BLaER1 (cell line): ENCODE results near the gene HOTAIR.

Experiments used
- H3K27ac ChIP-seq: shearing (Covaris generic); formaldehyde crosslinking; 2 replicates; pipeline ENCODE4 v1.8.1; 2022
- H3K27me3 ChIP-seq: shearing (Covaris generic); formaldehyde crosslinking; 2 replicates; pipeline ENCODE4 v1.8.1; 2022
- H3K36me3 ChIP-seq: shearing (Covaris generic); formaldehyde crosslinking; 2 replicates; pipeline ENCODE4 v1.8.1; 2022
- H3K4me1 ChIP-seq: shearing (Covaris generic); formaldehyde crosslinking; 2 replicates; pipeline ENCODE4 v1.8.1; 2022
- H3K4me2 ChIP-seq: shearing (Covaris generic); formaldehyde crosslinking; 2 replicates; pipeline ENCODE4 v1.8.1; 2022
- H3K4me3 ChIP-seq: shearing (Covaris generic); formaldehyde crosslinking; 2 replicates; pipeline ENCODE4 v1.8.1; 2022
- H3K9ac ChIP-seq: shearing (Covaris generic); formaldehyde crosslinking; 2 replicates; pipeline ENCODE4 v1.8.1; 2022
- H3K9me3 ChIP-seq: shearing (Covaris generic); formaldehyde crosslinking; 2 replicates; pipeline ENCODE4 v1.8.1; 2022
- H4K20me1 ChIP-seq: shearing (Covaris generic); formaldehyde crosslinking; 2 replicates; pipeline ENCODE4 v1.8.1; 2022
- Cebpa-rat ChIP-seq: shearing (Covaris generic); IDR thresholded peaks from 2 replicates; pipeline ENCODE4 v1.8.1; 2022

The HOTAIR gene

DNA sequence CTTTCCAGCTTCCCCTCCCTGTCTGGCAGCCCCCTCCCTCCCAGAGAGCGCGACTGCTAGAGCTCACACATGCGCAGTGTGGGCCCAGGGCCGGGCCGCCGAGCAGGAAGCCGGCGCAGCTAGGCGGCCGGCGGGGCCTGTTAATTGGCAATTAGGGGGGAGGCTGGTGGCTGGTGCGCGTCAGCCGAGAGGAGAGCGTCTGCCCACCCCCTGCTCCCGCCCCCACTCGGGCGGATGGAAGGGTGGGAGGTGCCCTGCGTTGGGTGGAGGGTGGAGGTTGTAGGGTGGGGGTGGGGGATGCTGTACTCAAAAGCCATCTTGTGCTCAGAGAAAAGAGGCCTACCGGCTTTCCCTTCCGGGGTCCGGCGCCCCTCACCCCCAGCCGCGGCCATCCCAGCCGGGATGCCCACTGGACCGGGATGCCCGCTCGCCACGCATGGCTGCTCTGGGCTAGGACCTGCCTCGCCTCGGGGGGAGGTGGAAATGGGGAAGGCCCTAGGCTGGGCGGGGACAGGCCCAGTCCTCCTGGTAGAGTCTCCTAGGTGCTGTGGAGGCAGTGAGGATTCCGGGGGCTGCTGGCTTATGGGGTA is 43.2 kb upstream of the HOTAIR start:
- Histone ChIP-seq H3K27me3 (peaks cover 100% of the 10 kb centered on the region), H3K4me2 (no peak overlapping the region), H3K36me3 (no peaks in the 10 kb centered on the region), H3K4me1 (no peaks in the 10 kb centered on the region), H4K20me1 (peaks cover 93% of the 10 kb centered on the region), H3K4me3 (no peak overlapping the region), H3K27ac (no peak overlapping the region), H3K9ac (no peak overlapping the region), H3K9me3 (no peaks in the 10 kb centered on the region)
- no peak for TF ChIP-seq Cebpa-rat

- Histone ChIP-seq H3K27ac (no peak overlapping the region), H3K4me2 (no peak overlapping the region), H3K9me3 (no peaks in the 10 kb centered on the region), H3K36me3 (no peaks in the 10 kb centered on the region), H3K4me3 (no peak overlapping the region), H4K20me1 (peaks cover 93% of the 10 kb centered on the region), H3K27me3 (peaks cover 100% of the 10 kb centered on the region), H3K9ac (no peak overlapping the region), H3K4me1 (no peaks in the 10 kb centered on the region)
- no peak for TF ChIP-seq Cebpa-rat
Measured at GRCh38 chr12:54017027-54017788, 42.5 kb upstream of the HOTAIR start.

DNA sequence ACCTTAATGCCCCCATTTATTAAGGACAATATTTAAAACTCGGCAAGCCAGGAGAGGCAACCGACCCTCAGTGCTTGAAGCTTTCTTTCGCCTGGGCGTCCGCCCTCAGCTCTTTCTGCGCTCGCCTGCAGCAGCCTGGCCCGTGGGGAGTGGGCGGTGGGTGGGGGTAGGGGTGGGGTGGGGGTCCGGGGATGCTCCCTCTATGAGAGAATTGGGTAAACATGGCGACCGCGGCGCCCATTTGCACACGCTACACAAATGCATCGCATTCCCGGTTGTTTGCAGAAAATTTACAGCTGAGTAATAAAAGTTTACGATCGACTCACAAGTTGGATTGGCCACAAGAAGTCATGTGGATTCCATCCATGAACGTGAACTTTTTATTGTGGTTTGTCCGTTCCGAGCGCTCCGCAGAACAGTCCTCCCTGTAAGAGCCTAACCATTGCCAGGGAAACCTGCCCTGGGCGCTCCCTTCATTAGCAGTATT is 41.8 kb upstream of the HOTAIR start:
- TF ChIP-seq Cebpa-rat: no peak
- no peak overlapping the region for H3K4me3 ChIP-seq
- H3K9ac ChIP-seq: no peak overlapping the region
- no peaks in the 10 kb centered on the region for H3K36me3 ChIP-seq
- H3K9me3 ChIP-seq: no peaks in the 10 kb centered on the region
- H3K27ac ChIP-seq: no peak overlapping the region
- H3K4me2 ChIP-seq: no peak overlapping the region
- H3K4me1 ChIP-seq: no peaks in the 10 kb centered on the region
- peaks cover 100% of the 10 kb centered on the region for H3K27me3 ChIP-seq
- H4K20me1 ChIP-seq: peaks cover 92% of the 10 kb centered on the region

DNA sequence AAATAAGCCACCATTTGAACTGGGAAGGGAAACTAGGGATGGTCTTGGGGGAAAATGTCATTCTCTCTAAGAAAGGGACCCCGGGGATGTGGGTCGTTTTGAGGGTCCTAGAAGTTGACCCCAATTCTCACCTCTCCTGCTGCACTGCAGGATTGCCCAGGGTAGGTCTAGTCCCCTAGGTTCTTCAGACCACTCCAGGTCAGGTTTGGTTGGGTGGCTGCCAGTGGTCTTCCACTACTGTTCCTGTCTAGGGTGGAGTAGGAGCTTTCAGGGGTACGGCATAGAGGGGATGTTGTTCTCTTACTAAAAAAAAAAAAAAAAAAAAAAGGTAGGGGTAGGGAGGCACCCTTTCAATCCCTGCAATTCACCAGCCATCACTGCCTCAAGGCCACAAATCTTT is 41.3 kb upstream of the HOTAIR start:
- Histone ChIP-seq H3K27ac (no peak overlapping the region), H4K20me1 (peaks cover 92% of the 10 kb centered on the region), H3K4me1 (no peaks in the 10 kb centered on the region), H3K36me3 (no peaks in the 10 kb centered on the region), H3K4me3 (no peak overlapping the region), H3K27me3 (peaks cover 100% of the 10 kb centered on the region), H3K9ac (no peak overlapping the region), H3K9me3 (no peaks in the 10 kb centered on the region), H3K4me2 (no peak overlapping the region)
- TF ChIP-seq Cebpa-rat: no peak

GRCh38 chr12:54015018-54015931 is 40.5 kb upstream of the HOTAIR start:
- Histone ChIP-seq H3K27me3 (peaks cover 100% of the 10 kb centered on the region), H3K4me2 (no peak overlapping the region), H4K20me1 (peaks cover 92% of the 10 kb centered on the region), H3K36me3 (no peaks in the 10 kb centered on the region), H3K27ac (no peak overlapping the region), H3K4me1 (no peaks in the 10 kb centered on the region), H3K4me3 (no peak overlapping the region), H3K9ac (no peak overlapping the region), H3K9me3 (no peaks in the 10 kb centered on the region)
- TF ChIP-seq Cebpa-rat: no peak

- peaks cover 100% of the 10 kb centered on the region for H3K27me3 ChIP-seq
- no peak overlapping the region for H3K4me2 ChIP-seq
- peaks cover 92% of the 10 kb centered on the region for H4K20me1 ChIP-seq
- H3K27ac ChIP-seq: no peak overlapping the region
- no peak overlapping the region for H3K9ac ChIP-seq
- no peaks in the 10 kb centered on the region for H3K36me3 ChIP-seq
- H3K4me1 ChIP-seq: no peaks in the 10 kb centered on the region
- TF ChIP-seq Cebpa-rat: no peak
- H3K4me3 ChIP-seq: no peak overlapping the region
- no peaks in the 10 kb centered on the region for H3K9me3 ChIP-seq
Measured at GRCh38 chr12:54014377-54015017, 39.7 kb upstream of the HOTAIR start.

- no peaks in the 10 kb centered on the region for H3K9me3 ChIP-seq
- no peak overlapping the region for H3K27ac ChIP-seq
- no peak for TF ChIP-seq Cebpa-rat
- H3K4me1 ChIP-seq: no peaks in the 10 kb centered on the region
- no peak overlapping the region for H3K4me2 ChIP-seq
- peaks cover 92% of the 10 kb centered on the region for H4K20me1 ChIP-seq
- H3K27me3 ChIP-seq: peaks cover 100% of the 10 kb centered on the region
- no peak overlapping the region for H3K4me3 ChIP-seq
- no peak overlapping the region for H3K9ac ChIP-seq
- H3K36me3 ChIP-seq: no peaks in the 10 kb centered on the region
Measured at GRCh38 chr12:54012631-54013409, 38.1 kb upstream of the HOTAIR start.

GRCh38 chr12:54011665-54012532 is 37.1 kb upstream of the HOTAIR start:
- H3K9ac ChIP-seq: no peak overlapping the region

More at GRCh38 chr12:54011665-54012532, 37.1 kb upstream of the HOTAIR start:
- Histone ChIP-seq H3K36me3 (no peaks in the 10 kb centered on the region), H3K4me1 (no peaks in the 10 kb centered on the region), H4K20me1 (peaks cover 92% of the 10 kb centered on the region), H3K27ac (no peak overlapping the region), H3K27me3 (peaks cover 100% of the 10 kb centered on the region), H3K9me3 (no peaks in the 10 kb centered on the region), H3K4me2 (no peak overlapping the region), H3K4me3 (no peak overlapping the region)
- no peak for TF ChIP-seq Cebpa-rat
